Pancreas (tissue), 10 donors: ENCODE results near the gene SCO2. TPM values are rescaled to one million over a fixed set of nuclear protein-coding genes. Genes with fewer than 3 reads are reported as not detected.

Experiments
- ATAC-seq, 4 donors: fragments of 200-7000 bp; cut with Tn5 transposase; one replicate each; pipeline versions ENCODE4 v1.8.0 to v1.9.1; 2020; ENCODE audit warnings: mild to moderate bottlenecking in 4 of 4, moderate library complexity in 4 of 4
- DNase-seq, 6 donors: peaks; one replicate each; pipeline ENCODE4 v3.0.0-alpha.2; 2020
- FAIRE-seq: peaks from 2 replicates; lab custom pipeline; 2012; peaks lifted over from hg19 to GRCh38; lab: Jason Lieb, UNC
- H3K27ac ChIP-seq, 4 donors: fragments of 200-600 bp; sonication (generic); 1 replicate in 3 of 4; 2 replicates in 1 of 4; pipeline versions ENCODE4 v1.5.0 to v1.8.0; 2020
- H3K27me3 ChIP-seq, 4 donors: fragments of 200-600 bp; one replicate each; pipeline ENCODE4 v1.8.0; 2021
- H3K36me3 ChIP-seq, 3 donors: fragments of 200-600 bp; sonication (generic) in 1 of 3; one replicate each; pipeline versions ENCODE4 v1.5.0 to v1.8.0; 2020 to 2021
- H3K4me1 ChIP-seq, 3 donors: fragments of 200-600 bp; one replicate each; pipeline ENCODE4 v1.8.0; 2021
- H3K4me3 ChIP-seq, 4 donors: fragments of 200-600 bp; sonication (generic) in 2 of 4; one replicate each; pipeline versions ENCODE4 v1.5.0 to v1.8.0; 2020 to 2021
- H3K9me3 ChIP-seq, 4 donors: fragments of 200-600 bp; one replicate each; pipeline ENCODE4 v1.8.0; 2021
- CTCF ChIP-seq, 4 donors: fragments of 200-600 bp; sonication (generic) in 3 of 4; IDR thresholded peaks; one replicate each; pipeline versions ENCODE4 v1.5.0 to v1.8.0; 2021; ENCODE audit warnings: antibody characterized with exemption in 4 of 4
- WGBS, 2 donors: extraction: QIAGEN DNeasy Blood & Tissue Kit; methylation state at CpG; one replicate each; pipeline ENCODE4 v1.1.7; 2013; 5-methylcytosine and 5-hydroxymethylcytosine counted together
- intact Hi-C, 3 donors: fragments of 100-400 bp; cut with DNase I; formaldehyde crosslinking; loops; one replicate each; pipeline versions ENCODE4 v1.11.1 to v1.14.2; 2022
- polyA plus RNA-seq, 2 donors: library from polyadenylated mRNA; stranded (reverse); fragments of 200-250 nt; gene quantifications; one replicate each; pipeline ENCODE4 v1.2.3, GENCODE V29; 2013
- total RNA-seq, 6 donors: library from RNA; stranded (reverse); fragmentation: NEBNext Ultra II Directional in 4 of 6; extraction: Animal tissue kit (Norgen Biotek cat#: 25700) in 4 of 6; gene quantifications; one replicate each; pipeline versions ENCODE4 v1.2.1 to v1.2.4, GENCODE V29; 2021 to 2023
- donor health status: healthy with polysubstance abuse.
- donor health status: DM: no; HTN: no; CAD: no; lungs with moderate emphysema.
- donor health status: DM: no; HTN: no; CAD: no.
- donor health status: control.
- donor health status: control.
- donor health status: Bipolar disorder and iron deficiency.
- donor health status: DM: yes; HTN: yes; CAD: no.
- donor health status: DM: no; HTN: no; CAD: no.
- donor health status: DM: no; HTN: no; CAD: no.
- donor health status: DM: yes; HTN: yes; CAD: no.

The SCO2 gene
- total and polyA plus RNA-seq, 8 donors: 0.65 to 3.8 (median 1.6) TPM; not detected in 1

DNA sequence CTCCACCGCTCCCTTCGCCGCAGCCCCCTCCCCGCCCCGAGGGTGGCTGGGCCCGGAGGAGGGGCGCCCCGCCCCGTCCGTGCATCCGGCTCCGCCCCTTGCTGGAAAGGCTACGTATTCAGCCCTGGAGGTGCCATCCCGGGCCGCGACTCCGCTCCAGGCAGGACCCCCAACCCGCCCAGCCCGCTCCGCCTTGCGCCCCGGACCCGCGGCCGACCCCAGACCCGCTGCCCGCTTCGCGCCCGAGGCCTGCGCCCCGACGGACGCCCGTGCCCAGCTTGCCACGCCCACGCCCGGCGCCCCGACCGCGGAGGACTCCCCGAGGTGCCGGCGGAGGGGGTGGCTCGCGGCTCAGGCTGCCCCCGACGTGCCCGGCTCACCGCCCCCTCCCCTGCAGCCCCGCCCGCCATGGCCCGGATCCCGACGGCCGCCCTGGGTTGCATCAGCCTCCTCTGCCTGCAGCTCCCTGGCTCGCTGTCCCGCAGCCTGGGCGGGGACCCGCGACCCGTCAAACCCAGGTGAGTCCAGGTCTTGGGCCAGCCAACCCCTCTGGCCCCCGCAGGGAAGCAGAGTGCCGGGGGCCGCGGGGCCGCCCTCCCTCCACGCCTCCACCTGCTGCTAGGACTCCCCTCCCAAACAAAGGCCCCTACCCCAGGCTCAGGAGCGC is 43.8 kb downstream of the SCO2 start, which contains the start of gene ADM2:
TSS of gene ADM2 (plus strand) at position 104 of the 667 bp plus-strand sequence. CDS start at position 409, 305 bp downstream.
- TF ChIP-seq CTCF (IDR thresholded peaks at IDR 0.05): no peak
- Histone ChIP-seq H3K4me3 (peak within 1 kb of the TSS; percentile 33 to 60 (median 54)), H3K36me3 (no peaks in the 10 kb centered on the region), H3K4me1 (peaks cover 0 to 14% (median 0%) of the 10 kb centered on the region in 3 donors), H3K9me3 (no peaks in the 10 kb centered on the region), H3K27me3 (no peaks in the 10 kb centered on the region), H3K27ac (peak within 1 kb of the TSS; percentile 41 to 82 (median 80))
- ATAC-seq (peak in 3 of 4 donors; percentile 7 to 31 (median 15)), DNase-seq (peak; percentile 66 to 86 (median 80)), FAIRE-seq (no peak)
- 2 to 4% methylated on average over 22 to 70 of the region's 70 CpGs for WGBS, 2 donors
- intact Hi-C loops: no loop called here

DNA sequence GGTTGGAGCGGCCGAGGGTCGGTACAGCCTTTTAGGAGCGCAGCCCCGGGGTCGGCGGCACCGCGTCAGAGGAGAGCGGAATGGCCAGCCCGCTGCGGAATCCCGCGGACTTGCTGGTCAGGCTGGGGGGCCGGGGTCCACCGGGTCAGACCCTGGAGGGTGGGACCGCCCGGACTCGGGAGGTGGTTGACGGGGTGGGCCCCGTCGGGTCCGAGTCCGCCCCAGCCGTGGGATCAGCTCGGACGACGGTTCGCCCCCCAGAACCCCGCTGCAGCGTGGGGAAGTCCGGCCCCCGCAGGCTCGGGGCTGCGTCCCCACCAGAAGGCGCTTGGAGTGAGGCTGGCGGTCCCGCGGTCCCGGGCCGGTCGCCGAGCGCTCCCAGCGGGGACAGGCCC is 44.4 kb downstream of the SCO2 start:
- Histone ChIP-seq H3K4me1 (peaks cover 0 to 13% (median 0%) of the 10 kb centered on the region in 3 donors), H3K4me3 (peak overlapping the region; percentile 33 to 60 (median 54)), H3K27ac (peak overlapping the region in 3 of 4 donors; percentile 78 to 82 (median 82)), H3K9me3 (no peaks in the 10 kb centered on the region), H3K27me3 (no peaks in the 10 kb centered on the region), H3K36me3 (no peaks in the 10 kb centered on the region)
- FAIRE-seq (no peak), DNase-seq (peak in 2 of 6 donors; percentile 55 to 85), ATAC-seq (no peak)
- WGBS, 2 donors: 9 to 24% methylated on average over 18 to 45 of the region's 45 CpGs
- no peak for TF ChIP-seq CTCF (IDR thresholded peaks at IDR 0.05)
- intact Hi-C loops: no loop called here

GRCh38 chr22:50479721-50480120 is 45.7 kb downstream of the SCO2 start:
- WGBS, 2 donors: 80% methylated on average over 11 of the region's 11 CpGs
- Histone ChIP-seq H3K4me1 (peaks cover 0 to 10% (median 0%) of the 10 kb centered on the region in 3 donors), H3K36me3 (no peaks in the 10 kb centered on the region), H3K4me3 (no peak overlapping the region), H3K9me3 (no peaks in the 10 kb centered on the region), H3K27ac (no peak overlapping the region), H3K27me3 (no peaks in the 10 kb centered on the region)
- intact Hi-C loops: no loop called here
- no peak for DNase-seq
- ATAC-seq: no peak
- no peak for TF ChIP-seq CTCF (IDR thresholded peaks at IDR 0.05)
- no peak for FAIRE-seq

GRCh38 chr22:50477923-50478322 is 47.5 kb downstream of the SCO2 start:
- H3K27ac ChIP-seq: no peak overlapping the region
- H3K27me3 ChIP-seq: no peaks in the 10 kb centered on the region
- ATAC-seq (no peak), FAIRE-seq (no peak), DNase-seq (peak in 2 of 6 donors; percentile 34 to 46)
- H3K9me3 ChIP-seq: no peaks in the 10 kb centered on the region
- H3K4me1 ChIP-seq: peaks cover 5 to 12% (median 9%) of the 10 kb centered on the region in 3 donors
- no peak overlapping the region for H3K4me3 ChIP-seq
- 92 to 95% methylated on average over 12 of the region's 12 CpGs for WGBS, 2 donors
- no peaks in the 10 kb centered on the region for H3K36me3 ChIP-seq
- no peak for TF ChIP-seq CTCF (IDR thresholded peaks at IDR 0.05)
- intact Hi-C loops: no loop called here

GRCh38 chr22:50476868-50477267 is 48.5 kb downstream of the SCO2 start:
- no peak overlapping the region for H3K4me3 ChIP-seq
- DNase-seq (no peak), FAIRE-seq (no peak), ATAC-seq (no peak)
- no peak for TF ChIP-seq CTCF (IDR thresholded peaks at IDR 0.05)
- no peak overlapping the region for H3K27ac ChIP-seq
- H3K36me3 ChIP-seq: no peaks in the 10 kb centered on the region
- H3K4me1 ChIP-seq: peaks cover 7 to 22% (median 16%) of the 10 kb centered on the region in 3 donors
- intact Hi-C loops: no loop called here
- no peaks in the 10 kb centered on the region for H3K27me3 ChIP-seq
- no peaks in the 10 kb centered on the region for H3K9me3 ChIP-seq
- 78 to 80% methylated on average over 7 of the region's 7 CpGs for WGBS, 2 donors
